ENCODE measurements around the gene ICAM3. TPM values are rescaled to one million over a fixed set of nuclear protein-coding genes. Genes with fewer than 3 reads are reported as not detected.

The ICAM3 gene
- total RNA-seq, 1 donor from 2014 or later, result 10.0 TPM

DNA sequence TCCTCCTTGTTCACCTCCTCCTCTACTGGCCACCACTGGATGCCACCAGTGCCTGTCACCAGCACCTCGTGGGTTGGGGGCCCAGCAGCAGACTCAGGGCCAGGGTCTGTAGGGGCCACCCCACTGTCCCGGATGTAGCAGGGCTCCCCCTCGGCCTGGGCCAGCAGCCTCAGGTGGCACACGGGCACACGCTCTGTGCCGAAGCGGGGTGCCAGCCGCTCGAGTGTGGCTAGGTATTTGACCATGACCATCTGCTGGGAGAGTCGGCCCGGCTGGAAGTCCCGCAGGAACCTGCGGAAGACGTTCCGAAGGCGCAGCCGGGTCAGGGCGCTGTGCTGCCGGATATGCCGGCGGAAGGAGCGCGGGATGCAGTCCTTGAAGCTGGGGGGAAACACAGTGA, 26.1 kb upstream of the ICAM3 start:
- no peak for DNase-seq (ENCODE audit: low read depth, low spot score)
- no peak overlapping the region for H3K27ac Mint-ChIP-seq (ENCODE audit: unreplicated experiment)
- H3K4me1 Mint-ChIP-seq, result no peaks in the 10 kb centered on the region

DNA sequence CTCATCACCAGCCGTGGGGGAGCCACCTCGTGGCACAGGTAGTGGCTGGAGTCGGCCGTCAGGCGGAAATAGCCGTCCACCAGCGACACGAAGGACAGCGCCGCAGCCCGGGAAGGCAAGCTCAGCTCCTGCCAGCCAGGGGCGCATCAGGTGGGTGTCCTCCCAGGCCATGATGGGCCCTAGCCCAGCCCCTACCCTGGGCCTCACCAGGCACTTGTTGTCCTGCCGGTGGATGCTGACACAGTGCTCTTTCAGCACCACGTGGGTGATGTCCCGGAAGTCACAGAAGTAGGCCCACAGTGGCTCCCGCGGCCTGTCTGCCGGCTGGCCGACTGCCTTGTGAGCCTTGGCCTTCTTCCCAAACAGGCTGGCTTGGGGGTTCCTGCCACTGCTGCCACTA, 25.2 kb upstream of the ICAM3 start:
- Mint-ChIP-seq H3K4me3 (no peak overlapping the region), H3K27me3 (ENCODE audit: low read depth) (no peaks in the 10 kb centered on the region), H3K36me3 (ENCODE audit: low read depth) (peaks cover 22% of the 10 kb centered on the region), H3K4me1 (no peaks in the 10 kb centered on the region), H3K9me3 (no peaks in the 10 kb centered on the region), H3K27ac (ENCODE audit: unreplicated experiment) (no peak overlapping the region)
- TF ChIP-seq, protein P1, sequence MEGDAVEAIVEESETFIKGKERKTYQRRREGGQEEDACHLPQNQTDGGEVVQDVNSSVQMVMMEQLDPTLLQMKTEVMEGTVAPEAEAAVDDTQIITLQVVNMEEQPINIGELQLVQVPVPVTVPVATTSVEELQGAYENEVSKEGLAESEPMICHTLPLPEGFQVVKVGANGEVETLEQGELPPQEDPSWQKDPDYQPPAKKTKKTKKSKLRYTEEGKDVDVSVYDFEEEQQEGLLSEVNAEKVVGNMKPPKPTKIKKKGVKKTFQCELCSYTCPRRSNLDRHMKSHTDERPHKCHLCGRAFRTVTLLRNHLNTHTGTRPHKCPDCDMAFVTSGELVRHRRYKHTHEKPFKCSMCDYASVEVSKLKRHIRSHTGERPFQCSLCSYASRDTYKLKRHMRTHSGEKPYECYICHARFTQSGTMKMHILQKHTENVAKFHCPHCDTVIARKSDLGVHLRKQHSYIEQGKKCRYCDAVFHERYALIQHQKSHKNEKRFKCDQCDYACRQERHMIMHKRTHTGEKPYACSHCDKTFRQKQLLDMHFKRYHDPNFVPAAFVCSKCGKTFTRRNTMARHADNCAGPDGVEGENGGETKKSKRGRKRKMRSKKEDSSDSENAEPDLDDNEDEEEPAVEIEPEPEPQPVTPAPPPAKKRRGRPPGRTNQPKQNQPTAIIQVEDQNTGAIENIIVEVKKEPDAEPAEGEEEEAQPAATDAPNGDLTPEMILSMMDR (conservative IDR thresholded peaks at IDR 0.05), result no peak
- no peak for DNase-seq (ENCODE audit: low read depth, low spot score)

More for the DNA sequence above, 26.1 kb upstream of the ICAM3 start:
- Mint-ChIP-seq H3K27me3 (ENCODE audit: low read depth) (no peaks in the 10 kb centered on the region), H3K9me3 (no peaks in the 10 kb centered on the region), H3K4me3 (no peak overlapping the region), H3K36me3 (ENCODE audit: low read depth) (peaks cover 22% of the 10 kb centered on the region)
- TF ChIP-seq, protein P1 (conservative IDR thresholded peaks at IDR 0.05), result no peak

DNA sequence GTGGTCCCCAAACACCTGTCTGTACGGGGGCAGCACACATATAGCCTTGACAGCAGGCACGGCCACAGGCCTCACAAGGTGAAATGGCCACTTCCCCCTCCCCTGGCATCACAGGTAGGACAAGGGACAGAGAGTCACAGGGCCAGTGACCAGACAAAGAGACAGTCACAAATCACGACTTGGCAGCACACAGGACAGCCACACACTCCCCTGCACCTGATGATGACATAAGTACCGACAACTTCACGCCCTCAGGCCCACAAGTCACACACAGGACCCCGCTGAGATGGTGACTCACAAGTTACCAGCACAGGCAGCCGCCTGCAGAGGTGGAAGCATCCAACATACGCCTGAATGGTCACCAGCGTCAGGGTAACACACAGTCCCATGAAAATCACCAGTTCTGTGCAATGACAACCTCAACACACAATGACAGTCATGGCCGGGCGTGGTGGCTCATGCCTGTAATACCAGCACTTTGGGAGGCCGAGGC, 24.4 kb upstream of the ICAM3 start:
- TF ChIP-seq, protein P1 (conservative IDR thresholded peaks at IDR 0.05), result no peak
- H3K36me3 Mint-ChIP-seq (ENCODE audit: low read depth), result peaks cover 14% of the 10 kb centered on the region

DNA sequence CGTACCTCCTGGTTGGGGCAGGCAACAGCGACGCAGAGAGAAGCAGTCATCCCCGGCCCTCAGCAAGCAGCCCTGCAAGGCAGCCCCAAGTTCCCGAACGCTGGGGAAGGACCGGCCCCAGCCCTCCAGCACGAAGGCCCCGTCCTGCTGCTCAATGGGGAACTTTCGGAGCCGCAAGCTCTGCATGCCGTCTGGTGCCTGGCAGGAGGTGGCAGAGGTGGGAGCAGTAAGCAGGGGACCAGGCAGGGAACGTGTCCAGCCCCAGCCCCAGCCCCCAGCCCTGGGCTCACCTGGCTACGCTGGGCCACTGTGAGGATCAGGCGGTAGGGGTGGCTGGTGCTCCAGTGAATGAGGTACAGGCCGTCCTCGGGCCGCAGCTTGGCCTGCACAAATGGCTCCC, 22.8 kb upstream of the ICAM3 start:
- Mint-ChIP-seq H3K27me3 (ENCODE audit: low read depth) (no peaks in the 10 kb centered on the region), H3K4me3 (no peak overlapping the region), H3K4me1 (no peaks in the 10 kb centered on the region), H3K27ac (ENCODE audit: unreplicated experiment) (no peak overlapping the region), H3K36me3 (ENCODE audit: low read depth) (peaks cover 6% of the 10 kb centered on the region), H3K9me3 (no peaks in the 10 kb centered on the region)
- no peak for DNase-seq (ENCODE audit: low read depth, low spot score)
- TF ChIP-seq, protein P1 (conservative IDR thresholded peaks at IDR 0.05), result no peak

More for the DNA sequence above, 24.4 kb upstream of the ICAM3 start:
- Mint-ChIP-seq H3K27ac (ENCODE audit: unreplicated experiment) (no peak overlapping the region), H3K9me3 (no peaks in the 10 kb centered on the region), H3K27me3 (ENCODE audit: low read depth) (no peaks in the 10 kb centered on the region), H3K4me1 (no peaks in the 10 kb centered on the region), H3K4me3 (no peak overlapping the region)
- no peak for DNase-seq (ENCODE audit: low read depth, low spot score)

DNA sequence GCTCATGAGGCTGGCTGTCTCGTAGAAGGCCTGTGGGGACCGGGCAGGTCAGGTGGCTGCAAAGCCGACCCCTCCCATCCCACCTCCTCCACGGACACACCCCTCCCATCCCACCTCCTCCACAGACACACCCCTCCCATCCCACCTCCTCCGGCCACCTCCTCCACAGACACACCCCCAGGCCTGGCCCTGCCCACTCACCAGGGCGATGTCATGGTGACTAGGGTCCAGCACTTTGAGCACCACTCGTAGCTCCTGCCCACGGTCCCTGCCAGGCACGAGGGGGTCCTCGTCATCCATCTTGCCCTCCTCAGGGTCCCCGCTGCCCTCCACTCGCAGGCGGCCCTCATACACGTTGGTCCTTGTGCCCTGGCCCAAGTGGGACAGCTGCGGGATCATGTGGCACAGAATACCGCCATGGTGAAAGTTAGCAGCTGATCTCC, 22.2 kb upstream of the ICAM3 start:
- TF ChIP-seq, protein P1 (conservative IDR thresholded peaks at IDR 0.05), result no peak
- no peak overlapping the region for H3K27ac Mint-ChIP-seq (ENCODE audit: unreplicated experiment)

More for the DNA sequence above, 22.2 kb upstream of the ICAM3 start:
- Mint-ChIP-seq H3K4me3 (no peak overlapping the region), H3K27me3 (ENCODE audit: low read depth) (no peaks in the 10 kb centered on the region), H3K36me3 (ENCODE audit: low read depth) (peaks cover 6% of the 10 kb centered on the region), H3K4me1 (no peaks in the 10 kb centered on the region), H3K9me3 (no peaks in the 10 kb centered on the region)
- DNase-seq (ENCODE audit: low read depth, low spot score), result no peak
